ENCODE results near the gene FAM131C.
"Not testable (repeated sequence)": the region's sequence is repeated elsewhere in the genome, so short reads cannot be mapped to it uniquely, and the experiment has no call there.

- TF ChIP-seq REST (tag by site-specific recombination; IDR thresholded peaks at IDR 0.05); CTCF (tag by site-specific recombination; IDR thresholded peaks at IDR 0.05); ZNF600 (tag by site-specific recombination; IDR thresholded peaks at IDR 0.05); GLI4 (tag by site-specific recombination; IDR thresholded peaks at IDR 0.05); ZNF747 (tag by site-specific recombination; IDR thresholded peaks at IDR 0.05); BCL11A (tag by site-specific recombination; IDR thresholded peaks at IDR 0.05; ENCODE audit: low read depth): not testable (repeated sequence)
Measured at GRCh38 chr1:16107039-16107438, 33.6 kb upstream of the FAM131C start.
